Measurements from ENCODE around the gene TAGLN3.

The TAGLN3 gene

DNA sequence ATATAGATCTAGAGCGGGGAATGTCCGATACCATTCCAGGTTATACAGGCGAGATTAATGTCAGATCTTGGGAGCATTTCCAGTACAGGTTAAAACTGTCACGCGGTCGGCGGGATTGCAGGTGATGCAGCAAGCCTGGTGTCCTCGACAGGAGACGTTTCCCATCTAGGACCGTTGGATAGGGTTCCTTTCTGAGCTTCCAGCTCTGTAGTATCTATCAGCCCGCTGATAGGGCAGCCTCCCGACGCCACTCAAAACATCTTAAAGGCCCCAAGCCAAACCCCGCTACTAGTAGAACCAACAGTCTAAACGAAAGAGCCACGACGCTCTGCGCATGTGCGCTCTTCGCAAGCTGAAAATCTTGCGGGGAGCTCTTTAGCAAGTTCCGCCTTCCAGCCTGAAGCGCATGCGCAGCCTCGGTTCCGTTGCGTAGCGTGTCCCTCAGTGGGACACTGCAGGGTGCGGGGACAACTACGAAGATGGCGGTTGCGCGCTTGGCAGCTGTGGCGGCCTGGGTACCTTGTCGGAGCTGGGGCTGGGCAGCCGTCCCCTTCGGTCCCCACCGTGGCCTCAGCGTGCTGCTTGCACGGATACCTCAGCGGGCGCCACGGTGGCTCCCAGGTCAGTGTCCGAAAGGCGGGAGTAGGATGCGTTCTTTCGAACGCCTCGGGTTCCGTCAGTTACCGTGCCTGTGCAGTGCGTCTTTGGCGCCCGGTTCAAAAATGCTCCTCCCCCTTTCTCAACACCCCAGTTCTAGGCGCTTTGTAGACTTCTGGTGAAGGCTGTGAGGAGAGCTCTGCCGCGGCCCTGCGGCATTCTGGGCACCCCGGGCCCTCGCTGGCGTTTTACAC, 19.9 kb upstream of the TAGLN3 start, which contains the start of gene ABHD10:
TSS of gene ABHD10 (plus strand) at position 444 of the 851 bp plus-strand sequence. CDS start at position 480, 36 bp downstream.
- DNase-seq = peak; percentile 96

DNA sequence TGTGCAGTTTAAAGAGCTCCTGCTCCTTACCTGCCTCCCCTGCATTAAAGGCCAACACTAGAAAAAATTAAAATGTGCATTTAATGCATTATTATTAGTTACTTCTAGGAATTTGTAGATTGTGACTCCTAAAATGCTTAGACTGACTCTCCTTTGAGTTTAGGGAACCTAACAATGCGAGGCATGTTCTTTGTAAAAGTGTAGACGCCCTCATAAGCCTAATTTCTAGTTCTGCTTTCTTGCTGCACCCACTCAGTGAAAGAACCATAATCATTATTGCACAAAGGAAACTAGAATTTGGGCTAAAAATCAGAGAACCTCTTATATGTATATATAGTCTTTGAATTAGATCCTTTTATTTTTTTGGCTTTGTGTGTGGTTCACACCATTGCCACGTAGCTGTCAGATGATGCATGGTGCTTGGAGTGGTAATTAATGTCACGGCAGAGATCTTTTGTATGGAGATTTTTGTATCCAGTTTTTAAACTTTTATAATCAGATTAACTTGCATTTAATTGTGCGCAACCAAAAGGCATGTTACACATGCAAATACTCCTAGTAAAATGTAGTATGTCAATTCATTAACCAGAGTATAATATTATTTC, 19.2 kb upstream of the TAGLN3 start:
- no peak for DNase-seq

DNA sequence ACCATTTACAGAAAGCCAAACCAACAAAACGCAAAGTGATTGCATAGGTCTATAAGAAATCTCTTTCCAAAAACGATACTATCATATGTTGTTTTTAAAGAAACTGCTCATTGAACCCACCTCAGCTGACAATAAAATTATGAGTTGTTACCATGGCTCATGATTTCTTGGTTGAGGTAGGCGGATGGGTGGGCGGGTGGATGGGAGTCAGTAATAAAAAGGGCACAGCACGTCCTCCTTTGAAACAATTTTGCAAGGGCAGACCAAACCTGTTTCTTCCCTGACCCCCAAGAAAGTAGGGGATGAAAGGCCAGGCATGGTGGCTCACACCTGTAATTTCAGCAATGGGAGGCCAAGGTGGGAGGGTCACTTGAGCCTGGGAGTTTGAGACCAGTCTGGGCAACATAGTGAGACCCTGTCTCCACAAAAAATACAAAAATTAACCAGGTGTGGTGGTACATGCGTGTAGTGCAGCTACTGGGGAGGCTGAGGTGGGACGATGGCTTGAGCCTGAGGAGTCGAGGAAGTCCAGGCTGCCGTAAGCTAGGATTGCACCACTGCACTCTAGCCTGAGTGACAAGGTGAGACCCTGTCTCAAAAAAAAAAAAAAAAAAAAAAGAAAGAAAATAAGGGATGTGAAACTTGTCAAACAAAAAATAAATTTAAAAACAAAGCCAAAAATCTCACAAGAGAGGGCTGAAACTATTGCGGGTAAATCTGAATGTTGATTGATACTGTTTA, 17.8 kb upstream of the TAGLN3 start:
- DNase-seq = peak; percentile 55

DNA sequence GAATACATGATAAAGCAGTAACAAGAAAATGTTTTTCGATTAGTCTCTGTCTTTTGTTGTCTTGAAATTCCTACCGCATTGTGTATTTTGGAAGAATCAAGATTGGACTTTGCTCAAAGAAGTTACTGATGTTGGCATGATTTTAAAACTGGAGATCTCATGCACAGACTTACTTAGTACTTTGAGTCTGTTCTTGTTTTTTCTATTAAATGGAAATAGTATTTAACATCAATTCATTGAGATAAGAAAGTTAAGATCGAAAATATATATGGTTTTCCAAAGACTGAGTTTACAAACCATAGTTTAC, 17.3 kb upstream of the TAGLN3 start:
- DNase-seq = no peak

DNA sequence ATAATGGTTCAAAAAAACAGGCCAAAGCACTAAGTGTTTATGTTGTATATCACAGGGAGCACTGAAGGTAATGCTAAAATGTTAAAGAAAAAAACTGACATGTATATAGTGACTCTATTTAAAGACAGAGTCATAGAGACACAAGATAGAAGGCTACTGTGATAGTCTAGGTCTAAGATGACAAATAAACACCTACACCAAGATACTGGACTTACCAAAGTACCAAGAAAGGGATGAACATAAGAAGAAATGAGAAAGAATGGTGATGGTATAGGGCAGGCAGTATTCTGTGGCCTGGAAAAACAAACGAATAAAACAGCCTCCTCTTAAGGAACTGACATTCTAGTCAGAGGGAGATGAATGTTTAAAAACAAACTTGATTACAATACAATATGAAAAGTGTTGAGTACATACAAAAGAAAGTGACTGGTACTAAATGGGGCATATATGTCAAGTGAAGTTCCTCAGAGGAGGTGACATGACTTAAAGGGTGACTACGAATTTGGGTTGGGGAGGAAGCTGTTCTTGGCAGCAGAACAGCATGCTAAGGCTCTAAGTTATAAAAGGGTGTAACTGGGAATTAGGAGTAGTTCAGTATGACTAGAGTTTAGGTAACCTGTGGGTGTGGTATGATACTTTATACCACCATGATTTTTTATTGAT, 14.0 kb upstream of the TAGLN3 start:
- DNase-seq = no peak

DNA sequence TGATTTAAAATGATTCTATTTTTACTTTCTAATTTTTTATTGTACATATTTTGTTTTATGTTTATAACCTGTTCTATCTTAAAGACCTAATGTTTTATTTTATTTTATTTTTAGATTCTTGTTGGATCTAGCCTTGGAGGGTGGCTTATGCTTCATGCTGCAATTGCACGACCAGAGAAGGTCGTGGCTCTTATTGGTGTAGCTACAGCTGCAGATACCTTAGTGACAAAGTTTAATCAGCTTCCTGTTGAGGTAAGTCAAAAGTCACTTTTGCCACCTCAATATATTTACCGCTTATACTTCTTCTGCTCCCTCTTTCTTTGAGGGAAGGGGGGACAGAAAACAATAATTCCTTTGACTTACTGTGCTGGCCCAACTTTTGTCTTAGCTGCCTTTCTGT, 11.9 kb upstream of the TAGLN3 start:
- no peak for DNase-seq

DNA sequence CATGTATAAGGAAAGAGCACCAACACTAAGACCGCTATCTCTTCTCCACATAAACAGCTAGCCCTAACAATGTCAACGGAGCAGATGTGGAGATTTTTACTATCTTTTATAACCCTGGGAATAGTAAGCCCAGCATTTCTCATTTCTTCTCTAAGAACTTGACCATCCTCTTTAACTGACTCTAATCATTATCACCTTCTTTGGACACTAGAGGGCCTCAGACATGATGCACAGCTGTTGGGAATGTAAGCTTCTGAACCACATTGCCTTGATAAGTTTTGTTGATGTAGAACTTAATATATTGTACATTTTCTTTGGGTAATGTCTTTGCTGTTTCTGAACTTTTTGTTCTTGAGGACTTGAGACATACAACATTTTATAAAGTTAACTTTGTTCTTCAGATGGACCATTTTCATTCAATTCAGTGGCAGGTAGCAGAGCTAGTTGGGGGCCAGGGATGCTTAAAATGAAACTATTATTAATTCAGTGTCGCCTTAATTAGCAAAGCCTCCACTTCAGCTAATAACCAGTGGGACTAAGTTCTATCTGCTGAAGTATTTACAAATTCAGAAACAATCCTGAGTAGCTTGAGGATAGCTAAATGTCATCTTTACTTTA, 9.6 kb upstream of the TAGLN3 start:
- no peak for DNase-seq

DNA sequence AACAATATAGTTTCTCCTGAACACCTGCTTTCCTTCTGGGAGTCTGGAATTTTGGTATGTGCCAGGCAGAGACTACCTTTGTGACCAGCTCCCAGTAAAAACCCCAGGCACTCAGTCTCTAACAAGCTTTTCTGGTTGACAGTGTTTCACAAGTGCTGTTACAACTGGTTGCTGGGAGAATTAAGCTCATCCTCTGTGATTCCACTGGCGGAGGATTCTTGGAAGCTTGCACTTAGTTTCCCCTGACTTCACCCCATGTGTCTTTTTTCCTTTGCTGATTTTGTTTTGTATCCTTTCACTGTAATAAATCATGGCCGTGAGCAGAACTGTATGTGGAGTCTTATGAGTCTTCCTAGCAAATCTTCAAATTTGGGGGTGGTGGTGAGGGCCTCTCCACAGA, 5.7 kb upstream of the TAGLN3 start:
- no peak for DNase-seq

DNA sequence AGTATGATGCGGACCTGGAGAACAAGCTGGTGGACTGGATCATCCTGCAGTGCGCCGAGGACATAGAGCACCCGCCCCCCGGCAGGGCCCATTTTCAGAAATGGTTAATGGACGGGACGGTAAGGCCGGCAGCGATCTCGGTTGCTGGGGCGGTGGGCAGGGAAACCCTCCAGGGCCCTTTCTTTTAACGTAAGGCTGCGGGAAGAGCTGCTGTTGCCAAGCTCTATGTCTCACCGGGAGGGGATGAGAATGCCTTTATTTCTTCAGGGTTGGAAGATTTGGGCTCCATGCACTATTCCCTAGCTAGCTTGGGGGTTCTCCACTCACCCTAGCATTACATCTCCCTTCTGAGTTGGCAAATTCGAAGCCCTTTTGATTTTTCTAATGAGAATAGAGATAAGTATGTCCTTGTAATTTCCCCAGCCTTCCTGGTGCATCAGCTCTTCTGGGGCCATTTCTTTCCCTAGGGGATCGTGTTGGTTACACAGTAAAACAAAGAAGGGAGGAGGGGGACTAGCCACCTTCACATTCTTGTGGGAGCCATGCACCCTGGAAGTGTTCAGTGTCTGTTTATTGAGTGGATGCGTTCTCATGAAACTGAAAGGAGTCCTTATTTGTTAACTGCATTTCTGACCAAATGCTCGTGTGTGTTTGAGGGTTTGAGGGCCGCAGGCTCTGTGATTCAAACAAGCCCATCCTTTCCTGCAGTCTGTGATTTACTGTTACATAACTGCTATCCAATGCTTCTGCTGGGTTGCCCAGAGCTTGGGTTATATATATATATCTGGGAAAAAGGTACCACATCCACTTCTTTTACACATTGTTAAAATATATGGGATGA, 982 bp downstream of the TAGLN3 start:
- DNase-seq = no peak

DNA sequence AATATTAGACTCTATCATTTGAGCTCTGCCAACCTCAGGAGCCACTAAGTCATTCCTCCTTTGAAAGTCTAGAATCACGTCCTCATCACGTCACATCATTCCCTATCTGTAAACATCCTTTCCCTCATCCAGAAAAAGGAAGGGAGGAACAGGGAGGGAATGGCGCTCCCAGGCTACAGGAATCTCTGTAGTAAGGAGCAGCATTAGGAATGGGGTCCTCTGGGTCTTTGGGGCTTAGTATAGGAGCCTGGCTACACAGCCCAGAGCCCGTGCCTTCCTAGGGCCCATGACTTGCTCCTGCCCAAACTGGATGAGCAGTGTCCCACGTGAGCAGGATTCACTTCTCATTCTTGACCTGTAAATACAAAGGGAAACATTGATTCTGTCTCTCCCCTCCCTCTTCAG, 1.6 kb downstream of the TAGLN3 start:
- DNase-seq = no peak

DNA sequence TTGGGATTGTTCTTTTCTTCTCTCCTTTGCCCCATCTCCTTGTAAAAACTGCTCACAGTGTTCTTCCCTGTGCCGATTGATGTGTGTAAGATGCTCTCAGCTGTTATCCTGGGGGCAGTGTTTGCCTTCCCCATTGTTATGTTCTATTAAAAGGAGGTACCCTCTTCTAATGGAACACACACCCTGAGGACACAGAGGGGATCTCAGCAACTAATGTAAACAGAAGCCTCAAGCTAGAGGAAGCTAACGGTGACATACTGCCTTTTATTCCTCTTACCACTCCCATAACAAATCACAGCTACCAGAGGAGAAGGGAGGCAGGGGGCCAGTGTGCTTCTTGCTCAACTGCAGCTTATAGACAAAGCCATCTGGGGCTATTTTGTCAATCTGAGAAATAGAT, 2.2 kb downstream of the TAGLN3 start:
- DNase-seq = no peak

DNA sequence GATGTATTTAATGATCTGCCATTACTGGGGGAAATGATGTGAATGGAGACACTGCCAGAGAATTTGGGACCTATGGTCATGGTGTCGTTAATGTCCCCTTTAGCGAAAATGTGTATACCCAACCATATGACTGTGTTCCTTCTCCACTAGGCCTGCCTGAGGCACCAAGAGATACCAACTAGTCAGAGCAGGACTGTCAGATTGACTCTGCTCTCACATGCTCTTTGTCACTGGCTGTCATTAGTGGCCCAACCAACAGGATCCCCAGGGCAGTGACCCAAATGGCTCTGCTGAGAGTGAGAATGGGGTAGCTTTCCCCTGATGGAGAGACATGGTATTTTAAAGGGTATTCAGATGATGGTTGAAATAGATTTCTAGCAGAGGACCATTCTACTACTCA, 2.8 kb downstream of the TAGLN3 start:
- no peak for DNase-seq

DNA sequence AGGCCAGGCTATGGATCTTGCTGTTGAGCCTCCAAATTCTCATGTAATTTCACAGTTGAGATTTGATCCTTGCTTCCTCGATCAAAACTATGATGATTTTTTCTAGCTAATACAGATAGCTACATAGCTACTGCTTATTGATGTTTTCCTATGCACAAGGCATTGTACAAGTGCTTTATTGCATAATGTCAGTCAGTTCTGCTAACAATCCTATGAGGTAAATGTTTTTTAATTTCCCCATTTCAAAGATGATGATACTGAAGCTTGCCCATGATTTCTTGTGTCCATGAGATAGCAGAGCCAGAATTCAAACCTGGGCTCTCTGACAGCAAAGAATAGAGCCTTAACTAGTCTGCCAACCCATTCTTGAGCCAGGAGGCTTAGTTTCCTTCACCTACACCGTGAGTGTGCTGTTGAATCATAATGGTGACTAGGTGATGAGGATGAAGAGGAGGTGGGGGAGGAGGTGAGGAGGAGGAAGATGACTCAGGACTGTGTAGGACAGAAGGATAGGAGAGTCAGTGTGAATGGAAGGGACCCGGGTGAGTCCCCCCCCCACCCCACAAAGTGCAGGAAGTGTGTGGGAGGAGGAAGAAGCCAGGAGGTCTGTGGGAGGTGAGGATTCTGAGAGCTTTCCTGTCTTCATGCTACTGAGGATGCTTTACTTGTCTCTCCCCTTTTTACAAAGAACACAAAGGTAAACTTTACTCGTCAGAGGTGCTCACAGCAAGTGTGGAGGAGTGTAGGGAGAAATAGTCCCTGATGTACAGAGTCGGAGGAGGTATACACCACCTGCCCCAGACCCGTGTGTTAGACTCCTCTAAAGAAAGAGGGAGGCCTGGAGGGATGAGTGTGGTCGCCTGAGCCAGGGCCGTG, 3.6 kb downstream of the TAGLN3 start:
- peak; percentile 67 for DNase-seq

DNA sequence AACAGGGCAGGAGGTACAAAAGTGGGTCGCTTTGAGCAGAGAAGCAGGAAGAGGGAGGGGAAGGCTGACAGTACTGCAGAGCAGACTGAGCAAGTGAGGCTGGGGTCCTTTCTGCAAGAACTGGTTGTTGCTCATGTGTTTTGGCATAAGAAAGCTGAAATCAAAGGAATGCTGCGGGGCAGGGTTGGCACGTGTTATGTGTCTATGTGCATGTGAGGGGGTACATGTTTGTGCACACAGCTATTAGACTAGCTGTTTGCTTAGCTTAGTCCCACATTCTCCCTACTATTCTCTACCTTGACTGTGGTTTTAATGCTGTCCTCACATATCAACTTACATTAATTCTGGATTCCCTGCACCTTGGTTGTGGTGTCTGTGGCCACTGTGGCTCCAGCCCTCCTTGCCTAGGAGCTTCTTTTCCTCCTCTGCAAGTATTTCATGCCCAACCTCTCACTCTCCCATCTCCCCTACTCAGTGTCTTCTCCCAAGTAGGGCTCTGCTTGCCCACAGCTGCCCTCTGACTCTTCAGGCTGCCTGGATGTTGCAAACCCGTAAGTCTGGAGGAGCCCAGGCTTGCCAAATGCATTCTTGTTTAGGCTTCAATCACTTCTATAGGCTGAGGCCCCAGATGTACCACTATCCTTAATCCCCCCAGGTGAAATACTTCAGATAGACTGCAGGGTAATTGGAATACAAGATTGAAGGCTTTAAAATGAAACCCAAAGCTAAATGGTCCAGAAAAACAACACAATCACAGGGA, 4.8 kb downstream of the TAGLN3 start:
- no peak for DNase-seq

DNA sequence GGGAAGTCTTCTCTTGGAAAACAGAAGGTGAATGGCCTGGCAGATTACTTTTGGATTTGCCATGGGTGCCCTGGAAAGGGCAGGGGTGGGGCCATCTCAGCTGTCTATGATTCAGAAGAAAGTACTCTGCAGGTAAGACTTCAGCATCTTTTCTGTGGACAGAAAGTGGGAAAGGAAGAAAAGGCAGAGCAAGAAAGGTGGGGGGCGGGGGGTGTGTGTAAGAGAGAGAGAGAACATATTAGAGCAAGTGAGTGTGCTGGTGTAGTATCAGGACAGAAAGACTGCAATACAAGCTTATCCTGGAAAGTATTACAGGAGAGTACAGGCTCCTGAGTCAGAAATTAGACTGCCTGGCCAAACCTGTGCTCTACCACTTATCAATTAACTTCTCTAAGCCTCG, 5.5 kb downstream of the TAGLN3 start:
- DNase-seq = no peak

DNA sequence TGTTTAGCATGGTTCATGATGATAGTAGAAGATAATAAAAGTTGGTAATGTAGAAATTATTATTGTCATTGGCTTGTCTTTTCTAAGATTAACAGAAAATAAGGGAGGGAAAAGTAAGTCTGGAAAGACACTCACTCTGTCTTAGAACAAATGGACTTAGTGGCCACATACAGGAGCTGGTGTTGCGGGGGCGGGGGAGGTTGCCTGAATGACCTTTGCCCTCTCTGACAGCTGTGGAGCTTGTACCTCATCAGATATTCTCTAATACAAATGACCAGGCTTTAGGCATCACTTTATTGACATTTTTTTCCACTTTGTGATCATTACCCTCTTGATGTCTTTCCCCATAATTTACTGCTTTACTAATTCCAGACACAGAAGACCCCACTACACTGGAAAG, 5.9 kb downstream of the TAGLN3 start:
- no peak for DNase-seq

DNA sequence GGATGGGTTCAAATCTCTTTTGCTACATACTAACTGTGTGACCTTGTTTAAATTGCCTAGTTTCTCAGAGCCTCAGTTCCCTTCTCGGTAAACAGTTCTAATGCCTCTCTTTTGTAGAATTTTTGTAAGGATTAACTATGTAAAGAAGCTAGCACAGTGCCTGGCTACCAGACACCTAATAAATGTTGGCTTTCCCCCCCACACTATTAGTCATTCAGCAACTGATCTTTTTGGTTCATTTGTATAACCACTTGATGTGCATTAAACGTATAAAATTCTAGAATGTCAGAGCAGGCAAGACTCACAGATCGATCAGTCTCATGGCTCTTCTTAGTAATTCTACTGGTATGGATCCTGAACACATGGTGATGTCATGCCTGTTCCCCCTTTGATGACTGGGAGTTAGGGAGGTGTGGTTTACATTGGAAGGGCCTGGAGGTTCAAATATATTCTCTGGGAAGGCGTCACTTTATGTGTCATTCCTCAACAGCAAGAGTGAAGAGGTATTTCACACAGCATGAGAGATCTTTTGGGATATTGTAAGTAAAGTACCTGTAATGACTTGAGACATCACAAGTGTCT, 6.5 kb downstream of the TAGLN3 start:
- no peak for DNase-seq

DNA sequence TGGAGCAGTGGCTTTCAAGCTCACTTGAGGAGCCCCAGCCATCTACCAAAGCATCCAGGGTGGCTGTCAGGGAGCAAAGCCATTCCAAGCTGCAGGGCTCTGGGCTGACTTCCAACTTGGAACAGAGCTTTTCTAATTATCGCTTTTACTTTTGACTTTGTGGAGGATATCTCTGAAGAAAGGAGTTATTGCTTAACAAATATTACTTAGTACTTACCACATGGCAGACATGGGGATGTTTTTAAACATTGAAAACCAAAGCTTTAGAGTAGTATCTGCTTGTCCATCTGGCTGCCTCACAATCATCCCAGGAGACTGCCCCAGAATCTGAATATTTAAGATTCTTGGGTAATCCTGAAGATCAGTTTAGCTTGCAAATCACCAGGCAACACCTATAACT, 8.9 kb downstream of the TAGLN3 start:
- no peak for DNase-seq

DNA sequence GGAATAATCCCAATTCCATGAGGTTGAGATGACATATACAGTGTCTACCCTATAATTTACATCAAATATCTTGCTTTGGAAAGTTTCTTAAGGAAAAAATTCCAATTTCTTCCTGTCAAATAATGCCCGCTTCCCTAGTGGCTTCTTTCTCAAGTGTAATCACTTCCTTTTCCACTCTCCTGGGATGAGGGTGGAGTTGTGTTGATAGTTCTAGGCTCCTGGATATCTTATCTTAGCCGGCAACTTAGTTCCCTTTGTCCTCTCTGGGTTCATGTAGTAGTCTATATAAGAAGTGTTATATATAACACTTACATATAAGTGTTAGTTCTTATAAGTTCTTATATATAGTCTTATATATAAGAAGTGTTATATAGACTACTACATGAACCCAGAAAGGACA, 10.9 kb downstream of the TAGLN3 start:
- DNase-seq = no peak

DNA sequence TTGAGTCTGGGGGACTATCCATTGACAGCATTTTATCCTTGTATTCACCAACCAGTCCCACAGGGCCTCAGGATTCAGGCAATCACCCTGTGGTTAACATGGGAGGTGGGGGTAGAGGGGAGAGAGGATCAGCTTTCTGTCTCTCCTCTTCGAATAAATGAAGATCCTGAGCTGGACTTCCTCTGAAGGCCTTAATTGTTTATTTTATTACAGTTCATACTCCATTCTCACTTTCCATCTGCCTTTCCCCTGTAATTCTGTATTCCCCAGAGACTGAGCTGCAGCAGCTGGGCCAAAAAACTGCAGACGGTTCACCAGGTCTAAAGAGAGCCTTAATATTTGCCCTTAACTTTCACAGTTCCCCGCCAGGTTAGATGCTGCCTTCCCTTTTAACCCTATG, 11.9 kb downstream of the TAGLN3 start:
- no peak for DNase-seq

All from activated CD8-positive, alpha-beta memory T cell treated with anti-CD3 and anti-CD28 coated beads, Interleukin-2, amount 50 U/mL, for 4 hours (primary cell).